ENCODE results near the gene LRP10.

Gene LRP10

DNA sequence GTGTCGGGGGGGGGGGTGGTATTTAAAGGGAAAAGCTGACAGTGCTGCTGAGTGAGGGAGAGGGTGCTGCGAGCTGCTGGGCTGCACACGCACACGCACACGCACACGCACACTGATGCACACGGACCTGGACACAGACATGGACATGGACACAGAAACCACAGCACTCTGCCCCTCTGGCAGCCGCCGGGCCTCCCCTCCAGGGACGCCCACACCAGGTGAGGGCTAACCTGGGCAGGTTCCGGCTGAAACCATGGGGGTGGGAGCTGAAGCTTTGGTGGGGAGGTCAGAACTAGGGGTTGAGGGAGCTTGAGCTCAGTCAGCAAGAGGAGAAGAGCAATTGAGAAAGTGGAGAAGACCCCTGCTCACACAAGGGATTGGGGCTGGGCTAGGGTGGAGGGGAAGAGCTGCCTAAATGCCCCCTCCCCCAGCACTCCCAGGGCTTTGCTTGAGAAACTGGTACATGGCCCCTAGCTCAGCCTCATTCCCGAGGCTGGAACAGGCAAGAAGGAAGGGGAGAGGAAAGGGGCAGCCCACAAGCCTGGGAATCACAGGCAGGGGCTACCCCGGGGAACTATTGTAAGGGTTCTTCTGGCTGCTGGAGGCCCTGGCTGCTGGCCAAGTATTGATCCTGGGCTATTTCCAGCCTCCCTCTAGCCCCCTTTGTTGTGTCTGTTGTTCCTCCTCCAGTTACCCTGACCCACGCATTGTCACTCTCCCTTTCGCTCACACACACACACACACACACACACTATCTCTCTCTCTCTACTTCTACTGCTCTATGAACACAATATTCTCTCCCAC, 11.8 kb downstream of the LRP10 start, which contains the start of gene REM2:
REM2 (plus strand) TSS at position 50 of the 804 bp plus-strand sequence; CDS start at position 116, 66 bp downstream.
- H3K4me1 ChIP-seq (ENCODE audit: control insufficient read depth, insufficient read depth, low read length, poor library complexity, severe bottlenecking): peaks cover 9% of the 10 kb centered on the region
- H3K9me3 ChIP-seq (ENCODE audit: control insufficient read depth, low read length): no peaks in the 10 kb centered on the region
- H3K27ac ChIP-seq (ENCODE audit: low read depth, low read length, severe bottlenecking): peak within 1 kb of the TSS; percentile 74
- H3K4me3 ChIP-seq (ENCODE audit: extremely low read depth, insufficient read depth, low read length, poor library complexity, severe bottlenecking): no peak within 1 kb of the TSS
- H3K36me3 ChIP-seq (ENCODE audit: control insufficient read depth, insufficient read depth, low read length): peaks cover 2% of the 10 kb centered on the region
- 36 to 49% methylated on average over 5 to 13 of the region's 15 CpGs for WGBS, 2 experiments (ENCODE audit: insufficient coverage in 2 of 2)

DNA sequence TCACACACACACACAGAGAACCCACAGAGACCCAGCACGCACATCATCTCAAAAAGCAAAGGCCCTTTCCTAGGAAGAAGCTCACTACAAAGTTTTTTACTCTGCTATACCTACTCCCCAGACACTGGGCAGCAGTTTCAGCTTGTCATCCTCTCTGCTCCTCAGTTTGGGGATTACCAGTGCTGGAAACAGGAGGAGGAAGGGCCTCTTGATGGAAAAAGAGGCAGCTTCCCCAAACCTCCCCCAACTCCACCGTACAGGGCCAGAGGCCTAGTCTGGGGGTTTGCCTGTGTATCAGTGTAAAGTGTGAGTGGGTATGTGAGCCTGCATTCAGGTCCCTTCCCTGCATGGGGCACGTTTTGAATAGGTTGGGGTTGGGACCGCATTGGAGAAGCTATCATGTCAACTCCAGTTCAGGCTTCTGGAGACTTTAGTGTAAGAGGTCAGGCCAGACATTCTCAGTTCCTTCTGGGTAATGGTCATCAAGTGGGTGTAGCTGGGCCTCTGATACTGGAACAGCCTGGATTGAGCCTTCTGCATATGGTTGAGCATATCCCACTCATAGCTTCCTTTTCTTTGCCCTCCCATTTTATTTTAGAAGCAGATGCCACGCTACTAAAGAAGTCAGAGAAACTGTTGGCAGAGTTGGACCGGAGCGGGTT, 12.7 kb downstream of the LRP10 start:
- Histone ChIP-seq H3K4me3 (ENCODE audit: extremely low read depth, insufficient read depth, low read length, poor library complexity, severe bottlenecking) (no peak overlapping the region), H3K36me3 (ENCODE audit: control insufficient read depth, insufficient read depth, low read length) (no peaks in the 10 kb centered on the region), H3K9me3 (ENCODE audit: control insufficient read depth, low read length) (no peaks in the 10 kb centered on the region), H3K4me1 (ENCODE audit: control insufficient read depth, insufficient read depth, low read length, poor library complexity, severe bottlenecking) (peaks cover 9% of the 10 kb centered on the region), H3K27ac (ENCODE audit: low read depth, low read length, severe bottlenecking) (no peak overlapping the region)
- 92 to 100% methylated on average over 5 to 6 of the region's 7 CpGs for WGBS, 2 experiments (ENCODE audit: insufficient coverage in 2 of 2)

DNA sequence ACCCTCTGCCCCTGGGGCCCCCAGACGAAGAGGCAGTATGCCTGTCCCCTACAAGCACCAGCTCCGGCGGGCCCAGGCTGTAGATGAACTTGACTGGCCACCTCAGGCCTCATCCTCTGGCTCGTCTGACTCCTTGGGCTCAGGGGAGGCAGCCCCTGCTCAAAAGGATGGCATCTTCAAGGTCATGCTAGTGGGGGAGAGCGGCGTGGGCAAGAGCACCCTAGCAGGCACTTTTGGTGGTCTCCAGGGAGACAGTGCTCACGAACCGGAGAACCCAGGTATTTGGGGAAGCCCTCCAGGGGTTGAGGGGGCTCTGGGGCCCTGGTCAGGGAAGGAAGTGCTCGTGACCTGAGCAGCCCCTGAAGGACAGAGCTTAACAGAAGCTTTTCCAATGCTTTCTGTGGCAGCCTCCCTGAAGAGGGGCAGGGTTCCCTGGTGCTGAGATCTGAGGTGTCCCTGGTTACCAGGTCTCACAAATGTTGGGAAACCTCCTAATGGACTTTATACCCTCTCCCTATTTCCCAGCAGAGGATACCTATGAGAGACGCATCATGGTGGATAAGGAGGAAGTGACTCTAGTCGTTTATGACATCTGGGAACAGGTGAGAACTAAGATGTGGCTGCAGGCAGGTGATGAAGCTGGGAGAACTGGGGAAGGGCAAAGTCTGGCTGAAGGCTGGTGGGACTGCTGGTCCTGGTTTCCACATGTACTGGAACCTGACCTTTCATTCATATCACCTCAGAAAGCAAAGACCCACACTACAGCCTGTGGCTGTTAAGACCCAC, 13.4 kb downstream of the LRP10 start:
- 91 to 96% methylated on average over 10 of the region's 11 CpGs for whole genome bisulfite sequencing, 2 experiments (ENCODE audit: insufficient coverage in 2 of 2)

DNA sequence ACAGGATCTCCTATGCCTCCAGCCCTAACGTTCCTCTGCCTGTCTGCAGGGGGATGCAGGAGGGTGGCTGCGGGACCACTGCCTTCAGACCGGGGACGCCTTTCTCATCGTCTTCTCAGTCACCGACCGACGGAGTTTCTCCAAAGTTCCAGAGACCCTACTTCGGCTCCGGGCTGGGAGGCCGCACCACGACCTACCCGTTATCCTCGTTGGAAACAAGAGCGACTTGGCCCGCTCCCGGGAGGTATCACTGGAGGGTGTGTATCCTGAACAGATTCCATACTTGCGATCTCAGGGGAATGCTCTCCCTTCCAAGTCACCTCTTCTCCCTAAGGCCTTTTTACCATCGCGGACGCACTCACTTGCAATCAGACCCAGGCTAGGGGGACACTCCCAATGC, 14.4 kb downstream of the LRP10 start:
- Histone ChIP-seq H3K4me3 (ENCODE audit: extremely low read depth, insufficient read depth, low read length, poor library complexity, severe bottlenecking) (peak overlapping the region; percentile 57), H3K9me3 (ENCODE audit: control insufficient read depth, low read length) (no peaks in the 10 kb centered on the region), H3K4me1 (ENCODE audit: control insufficient read depth, insufficient read depth, low read length, poor library complexity, severe bottlenecking) (peaks cover 9% of the 10 kb centered on the region), H3K27ac (ENCODE audit: low read depth, low read length, severe bottlenecking) (no peak overlapping the region), H3K36me3 (ENCODE audit: control insufficient read depth, insufficient read depth, low read length) (no peaks in the 10 kb centered on the region)
- WGBS, 2 experiments (ENCODE audit: insufficient coverage in 2 of 2): 94% methylated on average over 19 to 21 of the region's 21 CpGs

More for the DNA sequence above, 13.4 kb downstream of the LRP10 start:
- Histone ChIP-seq H3K36me3 (ENCODE audit: control insufficient read depth, insufficient read depth, low read length) (no peaks in the 10 kb centered on the region), H3K9me3 (ENCODE audit: control insufficient read depth, low read length) (no peaks in the 10 kb centered on the region), H3K27ac (ENCODE audit: low read depth, low read length, severe bottlenecking) (no peak overlapping the region), H3K4me3 (ENCODE audit: extremely low read depth, insufficient read depth, low read length, poor library complexity, severe bottlenecking) (no peak overlapping the region), H3K4me1 (ENCODE audit: control insufficient read depth, insufficient read depth, low read length, poor library complexity, severe bottlenecking) (peaks cover 9% of the 10 kb centered on the region)

DNA sequence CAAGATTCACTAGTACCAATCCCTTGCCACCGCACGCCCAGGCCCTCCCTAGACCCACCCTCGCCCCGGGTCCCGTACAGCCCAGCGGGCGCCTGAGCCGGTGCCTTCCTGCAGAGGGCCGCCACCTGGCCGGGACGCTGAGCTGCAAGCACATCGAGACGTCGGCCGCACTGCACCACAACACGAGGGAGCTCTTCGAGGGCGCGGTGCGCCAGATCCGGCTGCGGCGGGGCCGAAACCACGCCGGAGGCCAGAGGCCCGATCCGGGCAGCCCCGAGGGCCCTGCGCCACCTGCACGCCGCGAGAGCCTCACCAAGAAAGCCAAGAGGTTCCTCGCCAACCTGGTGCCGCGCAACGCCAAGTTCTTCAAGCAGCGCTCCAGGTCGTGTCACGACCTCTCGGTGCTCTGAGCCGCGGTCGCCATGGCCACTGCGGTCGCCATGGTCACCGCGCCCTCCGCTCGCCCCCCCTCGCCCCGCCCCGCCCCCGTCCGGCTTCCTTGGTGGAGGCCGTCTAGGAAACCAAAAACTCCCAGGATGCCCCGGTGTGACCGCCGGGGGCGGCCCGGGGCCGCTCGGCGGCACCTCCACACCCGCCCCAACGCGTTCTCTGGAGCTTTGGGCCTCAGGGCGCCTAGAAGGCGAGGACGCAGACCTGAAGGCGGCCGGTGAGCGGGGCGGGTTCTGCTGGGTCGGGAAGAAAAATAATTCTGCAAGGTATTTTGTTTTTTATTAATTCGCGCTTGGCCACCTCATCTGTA, 15.1 kb downstream of the LRP10 start:
- Histone ChIP-seq H3K36me3 (ENCODE audit: control insufficient read depth, insufficient read depth, low read length) (no peaks in the 10 kb centered on the region), H3K9me3 (ENCODE audit: control insufficient read depth, low read length) (no peaks in the 10 kb centered on the region), H3K4me1 (ENCODE audit: control insufficient read depth, insufficient read depth, low read length, poor library complexity, severe bottlenecking) (peaks cover 9% of the 10 kb centered on the region), H3K27ac (ENCODE audit: low read depth, low read length, severe bottlenecking) (peak overlapping the region; percentile 78), H3K4me3 (ENCODE audit: extremely low read depth, insufficient read depth, low read length, poor library complexity, severe bottlenecking) (peak overlapping the region; percentile 57)
- 7 to 9% methylated on average over 44 to 62 of the region's 77 CpGs for WGBS, 2 experiments (ENCODE audit: insufficient coverage in 2 of 2)

DNA sequence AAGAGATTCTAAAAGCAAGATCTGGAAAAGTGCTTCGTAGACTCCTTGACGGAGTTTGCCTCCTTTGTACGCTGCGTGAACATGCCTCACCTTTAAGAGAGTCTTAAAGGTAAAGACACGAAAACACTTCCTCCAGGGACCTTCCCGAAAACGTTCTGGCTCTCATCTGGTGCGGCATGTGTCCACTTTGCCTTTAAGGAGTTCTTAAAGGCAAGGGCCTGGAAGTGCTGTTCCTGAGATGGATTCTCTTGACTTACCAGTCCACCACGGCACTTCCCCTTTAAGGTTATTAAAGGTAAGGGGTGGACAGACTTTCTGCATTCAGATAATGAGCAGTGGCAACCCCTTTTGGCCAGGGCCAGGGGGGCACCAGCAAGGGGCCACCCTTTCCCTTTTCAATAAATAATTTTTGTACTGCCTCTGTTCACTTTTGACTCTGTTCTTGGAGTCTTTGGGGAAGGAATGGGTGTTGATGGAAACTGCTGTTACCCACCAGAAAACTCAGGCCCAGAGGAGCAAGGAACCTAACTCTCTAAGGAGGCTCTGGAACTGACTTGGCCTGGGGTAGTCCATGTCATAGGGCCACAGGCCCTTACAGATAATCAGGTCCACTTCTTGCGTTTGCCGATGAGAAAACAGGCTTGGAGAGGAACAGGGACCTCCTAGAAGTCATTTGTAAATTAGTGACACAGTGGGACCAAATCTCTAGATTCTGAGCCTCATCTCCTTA, 15.9 kb downstream of the LRP10 start:
- 24 to 40% methylated on average over 8 to 9 of the region's 11 CpGs for WGBS, 2 experiments (ENCODE audit: insufficient coverage in 2 of 2)
- H3K9me3 ChIP-seq (ENCODE audit: control insufficient read depth, low read length): no peaks in the 10 kb centered on the region
- H3K4me1 ChIP-seq (ENCODE audit: control insufficient read depth, insufficient read depth, low read length, poor library complexity, severe bottlenecking): peaks cover 7% of the 10 kb centered on the region
- H3K27ac ChIP-seq (ENCODE audit: low read depth, low read length, severe bottlenecking): peak overlapping the region; percentile 78
- H3K4me3 ChIP-seq (ENCODE audit: extremely low read depth, insufficient read depth, low read length, poor library complexity, severe bottlenecking): peak overlapping the region; percentile 57
- no peaks in the 10 kb centered on the region for H3K36me3 ChIP-seq (ENCODE audit: control insufficient read depth, insufficient read depth, low read length)

DNA sequence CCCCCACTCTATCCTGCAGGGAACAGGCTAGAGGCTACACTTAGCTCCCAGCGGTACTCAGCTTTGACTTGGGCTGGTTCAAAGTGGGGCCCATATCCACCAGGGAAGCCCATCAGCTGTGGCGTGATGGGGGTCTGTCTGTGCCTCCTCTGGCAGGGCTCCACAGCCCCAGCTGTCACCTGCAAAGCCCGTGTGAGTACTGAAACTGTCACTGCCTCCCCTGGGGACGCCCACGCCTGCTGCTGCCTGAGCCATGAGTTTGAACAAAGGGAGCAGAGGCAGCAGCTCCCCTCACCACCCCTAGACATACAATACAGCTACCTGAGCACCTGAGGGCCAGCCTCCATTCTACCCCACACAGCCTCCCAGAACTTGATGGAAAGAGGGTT, 16.4 kb downstream of the LRP10 start:
- WGBS, 2 experiments (ENCODE audit: insufficient coverage in 2 of 2): 89 to 91% methylated on average over 5 of the region's 5 CpGs
- no peak overlapping the region for H3K27ac ChIP-seq (ENCODE audit: low read depth, low read length, severe bottlenecking)
- peak overlapping the region; percentile 57 for H3K4me3 ChIP-seq (ENCODE audit: extremely low read depth, insufficient read depth, low read length, poor library complexity, severe bottlenecking)
- H3K4me1 ChIP-seq (ENCODE audit: control insufficient read depth, insufficient read depth, low read length, poor library complexity, severe bottlenecking): peaks cover 2% of the 10 kb centered on the region
- no peaks in the 10 kb centered on the region for H3K9me3 ChIP-seq (ENCODE audit: control insufficient read depth, low read length)
- no peaks in the 10 kb centered on the region for H3K36me3 ChIP-seq (ENCODE audit: control insufficient read depth, insufficient read depth, low read length)

DNA sequence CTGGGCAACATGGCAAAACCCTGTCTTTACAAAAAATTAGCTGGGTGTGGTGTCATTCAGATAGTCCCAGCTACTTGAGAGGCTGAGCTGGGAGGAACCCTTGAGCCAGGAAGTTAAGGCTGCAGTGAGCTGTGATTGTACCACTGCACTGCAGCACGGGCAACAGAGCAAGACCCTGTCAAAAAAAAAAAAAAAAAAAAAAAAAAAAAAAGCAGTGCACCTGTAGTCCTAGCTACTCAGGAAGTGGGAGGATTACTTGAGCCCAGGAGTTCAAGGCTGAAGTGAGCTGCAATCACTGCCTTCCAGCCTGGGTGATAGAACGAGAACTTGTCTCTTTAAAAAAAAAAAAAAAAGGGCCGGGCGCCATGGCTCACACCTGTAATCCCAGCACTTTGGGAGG, 17.1 kb downstream of the LRP10 start:
- Histone ChIP-seq H3K27ac (ENCODE audit: low read depth, low read length, severe bottlenecking) (no peak overlapping the region), H3K36me3 (ENCODE audit: control insufficient read depth, insufficient read depth, low read length) (no peaks in the 10 kb centered on the region), H3K4me3 (ENCODE audit: extremely low read depth, insufficient read depth, low read length, poor library complexity, severe bottlenecking) (no peak overlapping the region), H3K4me1 (ENCODE audit: control insufficient read depth, insufficient read depth, low read length, poor library complexity, severe bottlenecking) (peaks cover 2% of the 10 kb centered on the region), H3K9me3 (ENCODE audit: control insufficient read depth, low read length) (no peaks in the 10 kb centered on the region)
- 100% methylated on average over 1 of the region's 4 CpGs; no CpG with 5 or more reads in 1 of the 2 experiments for WGBS, 2 experiments (ENCODE audit: insufficient coverage in 2 of 2)

DNA sequence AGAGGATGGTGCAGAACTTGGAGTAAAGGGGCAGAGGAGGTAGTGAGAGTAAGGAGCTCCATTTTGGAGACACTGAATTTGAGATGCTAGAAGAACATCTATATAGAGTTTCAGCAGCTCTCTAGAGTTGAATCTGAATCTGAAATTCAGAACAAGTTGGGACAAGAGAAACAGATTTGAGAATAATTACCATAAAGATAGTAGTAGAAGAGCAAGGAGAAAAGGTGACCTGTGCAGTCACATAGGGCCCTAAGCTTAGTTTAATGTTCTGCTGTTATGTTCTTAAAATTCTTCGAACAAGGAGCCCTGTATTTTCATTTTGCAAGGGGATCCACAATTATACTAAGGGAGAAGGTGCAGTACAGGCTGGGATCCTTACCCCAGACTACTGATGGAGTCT, 18.9 kb downstream of the LRP10 start:
- 83 to 100% methylated on average over 1 of the region's 1 CpG for WGBS, 2 experiments (ENCODE audit: insufficient coverage in 2 of 2)
- H3K27ac ChIP-seq (ENCODE audit: low read depth, low read length, severe bottlenecking): no peak overlapping the region

More for the DNA sequence above, 18.9 kb downstream of the LRP10 start:
- H3K4me3 ChIP-seq (ENCODE audit: extremely low read depth, insufficient read depth, low read length, poor library complexity, severe bottlenecking): no peak overlapping the region
- H3K9me3 ChIP-seq (ENCODE audit: control insufficient read depth, low read length): no peaks in the 10 kb centered on the region
- H3K36me3 ChIP-seq (ENCODE audit: control insufficient read depth, insufficient read depth, low read length): no peaks in the 10 kb centered on the region
- peaks cover 2% of the 10 kb centered on the region for H3K4me1 ChIP-seq (ENCODE audit: control insufficient read depth, insufficient read depth, low read length, poor library complexity, severe bottlenecking)

Measured in mesodermal cell (in vitro differentiated cells).